ENCODE measurements around the gene RNF213.

- TF ChIP-seq, protein P1, sequence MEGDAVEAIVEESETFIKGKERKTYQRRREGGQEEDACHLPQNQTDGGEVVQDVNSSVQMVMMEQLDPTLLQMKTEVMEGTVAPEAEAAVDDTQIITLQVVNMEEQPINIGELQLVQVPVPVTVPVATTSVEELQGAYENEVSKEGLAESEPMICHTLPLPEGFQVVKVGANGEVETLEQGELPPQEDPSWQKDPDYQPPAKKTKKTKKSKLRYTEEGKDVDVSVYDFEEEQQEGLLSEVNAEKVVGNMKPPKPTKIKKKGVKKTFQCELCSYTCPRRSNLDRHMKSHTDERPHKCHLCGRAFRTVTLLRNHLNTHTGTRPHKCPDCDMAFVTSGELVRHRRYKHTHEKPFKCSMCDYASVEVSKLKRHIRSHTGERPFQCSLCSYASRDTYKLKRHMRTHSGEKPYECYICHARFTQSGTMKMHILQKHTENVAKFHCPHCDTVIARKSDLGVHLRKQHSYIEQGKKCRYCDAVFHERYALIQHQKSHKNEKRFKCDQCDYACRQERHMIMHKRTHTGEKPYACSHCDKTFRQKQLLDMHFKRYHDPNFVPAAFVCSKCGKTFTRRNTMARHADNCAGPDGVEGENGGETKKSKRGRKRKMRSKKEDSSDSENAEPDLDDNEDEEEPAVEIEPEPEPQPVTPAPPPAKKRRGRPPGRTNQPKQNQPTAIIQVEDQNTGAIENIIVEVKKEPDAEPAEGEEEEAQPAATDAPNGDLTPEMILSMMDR (IDR thresholded peaks at IDR 0.05 in 8 of 11, conservative IDR thresholded peaks at IDR 0.05 in 3 of 11) = no peak
- no peak for TF ChIP-seq POLR2A (IDR thresholded peaks at IDR 0.05)
Observed at GRCh38 chr17:80433916-80434666, 173.4 kb downstream of the RNF213 start.
